Measurements from ENCODE around the gene ANKRD22.
A peak's percentile ranks its signal among the peaks of the same experiment; 100 is the strongest.

ANKRD22 gene

GRCh38 chr10:88800152-88801125 lies 51.2 kb downstream of the ANKRD22 start:
- no peaks in the 10 kb centered on the region for H3K36me3 ChIP-seq (ENCODE audit: control insufficient read depth, insufficient read depth, low read length)
- no peaks in the 10 kb centered on the region for H3K27me3 ChIP-seq (replicated peaks; ENCODE audit: control insufficient read depth, insufficient read depth, low read length)
- DNase-seq (ENCODE audit: extremely low read depth, insufficient read length) = no peak
- no peak overlapping the region for H3K4me3 ChIP-seq (replicated peaks; ENCODE audit: low read depth, low read length)
- TF ChIP-seq CTCF (IDR thresholded peaks at IDR 0.05; ENCODE audit: insufficient read depth, low read length, poor library complexity, severe bottlenecking) = no peak

GRCh38 chr10:88794731-88795130 lies 56.9 kb downstream of the ANKRD22 start:
- no peak for DNase-seq (ENCODE audit: extremely low read depth, insufficient read length)
- H3K36me3 ChIP-seq (ENCODE audit: control insufficient read depth, insufficient read depth, low read length) = no peaks in the 10 kb centered on the region
- TF ChIP-seq CTCF (IDR thresholded peaks at IDR 0.05; ENCODE audit: insufficient read depth, low read length, poor library complexity, severe bottlenecking) = no peak
- H3K27me3 ChIP-seq (replicated peaks; ENCODE audit: control insufficient read depth, insufficient read depth, low read length) = no peaks in the 10 kb centered on the region
- H3K4me3 ChIP-seq (replicated peaks; ENCODE audit: low read depth, low read length) = no peak overlapping the region

GRCh38 chr10:88793712-88794299 lies 57.8 kb downstream of the ANKRD22 start:
- Histone ChIP-seq H3K27me3 (replicated peaks; ENCODE audit: control insufficient read depth, insufficient read depth, low read length) (no peaks in the 10 kb centered on the region), H3K4me3 (replicated peaks; ENCODE audit: low read depth, low read length) (no peak overlapping the region), H3K36me3 (ENCODE audit: control insufficient read depth, insufficient read depth, low read length) (no peaks in the 10 kb centered on the region)
- no peak for TF ChIP-seq CTCF (IDR thresholded peaks at IDR 0.05; ENCODE audit: insufficient read depth, low read length, poor library complexity, severe bottlenecking)
- peak; percentile 20 for DNase-seq (ENCODE audit: extremely low read depth, insufficient read length)

GRCh38 chr10:88792661-88793060 lies 59.0 kb downstream of the ANKRD22 start:
- no peaks in the 10 kb centered on the region for H3K27me3 ChIP-seq (replicated peaks; ENCODE audit: control insufficient read depth, insufficient read depth, low read length)
- no peaks in the 10 kb centered on the region for H3K36me3 ChIP-seq (ENCODE audit: control insufficient read depth, insufficient read depth, low read length)
- DNase-seq (ENCODE audit: extremely low read depth, insufficient read length) = no peak
- no peak overlapping the region for H3K4me3 ChIP-seq (replicated peaks; ENCODE audit: low read depth, low read length)
- no peak for TF ChIP-seq CTCF (IDR thresholded peaks at IDR 0.05; ENCODE audit: insufficient read depth, low read length, poor library complexity, severe bottlenecking)

- DNase-seq (ENCODE audit: extremely low read depth, insufficient read length) = no peak
- no peaks in the 10 kb centered on the region for H3K36me3 ChIP-seq (ENCODE audit: control insufficient read depth, insufficient read depth, low read length)
- no peaks in the 10 kb centered on the region for H3K27me3 ChIP-seq (replicated peaks; ENCODE audit: control insufficient read depth, insufficient read depth, low read length)
- no peak overlapping the region for H3K4me3 ChIP-seq (replicated peaks; ENCODE audit: low read depth, low read length)
- TF ChIP-seq CTCF (IDR thresholded peaks at IDR 0.05; ENCODE audit: insufficient read depth, low read length, poor library complexity, severe bottlenecking) = peak; percentile 60
Measured at GRCh38 chr10:88791924-88792323, 59.7 kb downstream of the ANKRD22 start.

All from GM06990 (cell line).